Stimulated activated CD4-positive, alpha-beta T cell treated with anti-CD3 and anti-CD28 coated beads, TNF-alpha, amount 100 ng/mL, for 1 hour (primary cell): Measurements from ENCODE around the gene GJB6.
A peak's percentile ranks its signal among the peaks of the same experiment; 100 is the strongest.

Experiments
- DNase-seq, 3 donors: peaks; one replicate each; pipeline ENCODE4 v3.0.0-alpha.2; 2020; ENCODE audit warnings: low read depth in 3 of 3, low spot score in 1 of 3

The GJB6 gene

GRCh38 chr13:20188667-20189553 lies 43.2 kb downstream of the GJB6 start:
- DNase-seq: no peak

- no peak for DNase-seq
Observed at GRCh38 chr13:20186771-20187170, 45.3 kb downstream of the GJB6 start.

GRCh38 chr13:20185366-20186056 lies 46.6 kb downstream of the GJB6 start:
- DNase-seq: no peak

GRCh38 chr13:20182231-20182846 lies 49.8 kb downstream of the GJB6 start:
- peak in 1 of 3 donors; percentile 17 for DNase-seq

GRCh38 chr13:20181188-20181587 lies 50.9 kb downstream of the GJB6 start:
- no peak for DNase-seq

GRCh38 chr13:20178156-20178555 lies 54.0 kb downstream of the GJB6 start:
- no peak for DNase-seq

GRCh38 chr13:20177049-20177831 lies 54.9 kb downstream of the GJB6 start:
- DNase-seq: no peak

- no peak for DNase-seq
Observed at GRCh38 chr13:20175907-20176652, 56.0 kb downstream of the GJB6 start.

GRCh38 chr13:20175406-20175794 lies 56.7 kb downstream of the GJB6 start:
- DNase-seq: no peak

GRCh38 chr13:20174656-20175405 lies 57.3 kb downstream of the GJB6 start:
- DNase-seq: peak in 2 of 3 donors; percentile 24 to 54

GRCh38 chr13:20173116-20173746 lies 58.9 kb downstream of the GJB6 start:
- no peak for DNase-seq
